Measurements from ENCODE around the gene CILP2. TPM values are rescaled to one million over a fixed set of nuclear protein-coding genes. Genes with fewer than 3 reads are reported as not detected.

The CILP2 gene
- total and polyA plus RNA-seq, 2 of the 4 experiments (the other 2 are of a cell fraction), result 0.18 to 0.87 TPM

- H3K4ac ChIP-seq (ENCODE audit: low read depth, low read length), result peak overlapping the region; percentile 27; the same call in 1 of the 2 replicates
- dilution Hi-C loops (cut with HindIII; ENCODE audit: low sequenced_read_pairs, unreplicated experiment), result no loop called here
- no peak overlapping the region for H3K23ac ChIP-seq (ENCODE audit: low read depth, low read length)
- BruUV-seq (replicated peaks), result no TSS peak
- intact Hi-C loops (cut with micrococcal nuclease), result no loop called here
- TF ChIP-seq CHD1 (IDR thresholded peaks at IDR 0.05; ENCODE audit: low read depth, low read length) (no peak), NFE2L2 (IDR thresholded peaks at IDR 0.05; ENCODE audit: low read depth, low read length) (no peak), RCOR1 (IDR thresholded peaks at IDR 0.05; ENCODE audit: insufficient replicate concordance, low read length) (no peak), SMC3 (IDR thresholded peaks at IDR 0.05; ENCODE audit: low read depth, low read length) (no peak)
- TF ChIP-seq, protein P1, sequence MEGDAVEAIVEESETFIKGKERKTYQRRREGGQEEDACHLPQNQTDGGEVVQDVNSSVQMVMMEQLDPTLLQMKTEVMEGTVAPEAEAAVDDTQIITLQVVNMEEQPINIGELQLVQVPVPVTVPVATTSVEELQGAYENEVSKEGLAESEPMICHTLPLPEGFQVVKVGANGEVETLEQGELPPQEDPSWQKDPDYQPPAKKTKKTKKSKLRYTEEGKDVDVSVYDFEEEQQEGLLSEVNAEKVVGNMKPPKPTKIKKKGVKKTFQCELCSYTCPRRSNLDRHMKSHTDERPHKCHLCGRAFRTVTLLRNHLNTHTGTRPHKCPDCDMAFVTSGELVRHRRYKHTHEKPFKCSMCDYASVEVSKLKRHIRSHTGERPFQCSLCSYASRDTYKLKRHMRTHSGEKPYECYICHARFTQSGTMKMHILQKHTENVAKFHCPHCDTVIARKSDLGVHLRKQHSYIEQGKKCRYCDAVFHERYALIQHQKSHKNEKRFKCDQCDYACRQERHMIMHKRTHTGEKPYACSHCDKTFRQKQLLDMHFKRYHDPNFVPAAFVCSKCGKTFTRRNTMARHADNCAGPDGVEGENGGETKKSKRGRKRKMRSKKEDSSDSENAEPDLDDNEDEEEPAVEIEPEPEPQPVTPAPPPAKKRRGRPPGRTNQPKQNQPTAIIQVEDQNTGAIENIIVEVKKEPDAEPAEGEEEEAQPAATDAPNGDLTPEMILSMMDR (conservative IDR thresholded peaks at IDR 0.05; ENCODE audit: low read depth, low read length), result no peak
- no peak overlapping the region for H2BK5ac ChIP-seq (ENCODE audit: low read depth, low read length, poor library complexity, severe bottlenecking)
- in situ Hi-C loops (cut with MboI; ENCODE audit: low sequenced_read_pairs), result no loop called here
- no peak overlapping the region for H3K4me2 ChIP-seq (ENCODE audit: low read depth, low read length)
- H3K4me1 ChIP-seq (ENCODE audit: control insufficient read depth, insufficient read depth, low read length), result peaks cover 19% of the 10 kb centered on the region
- ChIA-PET CTCF (interaction anchor here (0.6 kb wide), 1 partner anchor 34 kb away, joined by 3 read pairs; no protein-coding TSS in a partner anchor), POLR2A (ENCODE audit: unreplicated experiment) (no interaction called here)
- no peak overlapping the region for H3K27ac ChIP-seq (ENCODE audit: insufficient read depth, low read length)
- H3K27me3 ChIP-seq (ENCODE audit: control insufficient read depth, insufficient read depth, low read length), result no peaks in the 10 kb centered on the region
- no peak overlapping the region for H2AFZ ChIP-seq (replicated peaks; ENCODE audit: low read length, poor library complexity)
- H4K5ac ChIP-seq (ENCODE audit: low read depth, low read length), result no peak overlapping the region; the same call in 1 of the 2 replicates
- H2BK20ac ChIP-seq (ENCODE audit: low read depth, low read length), result no peak overlapping the region; the same call in 1 of the 2 replicates
- no peaks in the 10 kb centered on the region for H3K36me3 ChIP-seq (ENCODE audit: control insufficient read depth, insufficient read depth, low read length)
- no peaks in the 10 kb centered on the region for H3K9me3 ChIP-seq (ENCODE audit: control insufficient read depth, insufficient read depth, low read length)
- H3K14ac ChIP-seq (replicated peaks; ENCODE audit: low read depth, low read length), result no peak overlapping the region
- DNase-seq, result no peak
- H2AK5ac ChIP-seq (ENCODE audit: low read depth, low read length), result no peak overlapping the region; the same call in 1 of the 2 replicates
- no peak overlapping the region for H3K56ac ChIP-seq (ENCODE audit: extremely low read depth, insufficient read depth, low read length)
- H3K18ac ChIP-seq (ENCODE audit: low read depth, low read length), result no peak overlapping the region; the same call in 1 of the 2 replicates
- WGBS, 2 experiments (ENCODE audit: extremely low coverage in 2 of 2, insufficient read length in 1 of 2), result 100% methylated on average over 1 of the region's 4 CpGs; no CpG with 5 or more reads in 1 of the 2 experiments
- H2AK9ac ChIP-seq (replicated peaks; ENCODE audit: low read depth, low read length, poor library complexity), result no peak overlapping the region
- peaks cover 0 to 13% of the 10 kb centered on the region in 2 experiments; a peak in 2 of 4 replicates for H3K79me1 ChIP-seq (ENCODE audit: low read depth in 1 of 2, low read length in 2 of 2)
- peaks cover 24% of the 10 kb centered on the region for H3K9me1 ChIP-seq (ENCODE audit: insufficient read depth, low read length)
- H2BK120ac ChIP-seq (ENCODE audit: low read depth, low read length), result 0 out of 2 replicates have a peak overlapping the region, but pooled peaks have one; percentile 18
- no peak overlapping the region for H4K8ac ChIP-seq (ENCODE audit: low read depth in 2 of 2, low read length in 2 of 2)
- H2BK15ac ChIP-seq (ENCODE audit: low read depth, low read length), result no peak overlapping the region
- no peak for ATAC-seq (ENCODE audit: low read depth)
- no peak overlapping the region for H3K9ac ChIP-seq (ENCODE audit: low read depth, low read length)
- no peak overlapping the region for H3K4me3 ChIP-seq (ENCODE audit: insufficient read depth, low read depth, low read length)
- no peak overlapping the region for H4K91ac ChIP-seq (ENCODE audit: insufficient read depth, low read depth, low read length)
- no peaks in the 10 kb centered on the region for H4K20me1 ChIP-seq (ENCODE audit: insufficient read depth, low read length)
Observed at GRCh38 chr19:19594381-19594780, 56.3 kb downstream of the CILP2 start.

Data from IMR-90 (cell line).